HG03066 (cell line): Measurements from ENCODE around the gene NUDT7.

Experiments used
- ATAC-seq: cut with Tn5 transposase; IDR thresholded peaks from one replicate; pipeline ENCODE4 v1.9.1; 2021; ENCODE audit warnings: low read depth; ENCODE audit not compliant: unreplicated experiment

The NUDT7 gene

DNA sequence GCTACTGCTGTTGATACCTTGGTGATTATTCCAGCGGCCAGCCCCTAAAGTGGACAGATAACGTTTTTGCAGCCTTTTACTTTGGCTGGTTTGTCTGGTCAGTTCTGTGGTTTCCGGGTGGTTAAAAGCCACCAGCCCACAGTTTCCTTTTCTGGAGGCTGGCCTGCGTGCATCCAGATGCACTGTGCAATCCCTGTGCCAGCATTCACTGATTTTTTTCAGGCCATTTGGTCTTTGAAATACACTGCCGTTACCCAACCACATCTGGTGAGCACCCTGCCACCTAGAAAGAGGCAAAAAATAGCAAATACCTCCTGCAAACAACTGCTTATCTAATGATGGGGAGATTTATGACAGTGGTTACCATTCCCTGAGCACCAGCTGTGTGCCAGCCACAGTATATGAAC lies 797 bp downstream of the NUDT7 start:
- no peak for ATAC-seq

DNA sequence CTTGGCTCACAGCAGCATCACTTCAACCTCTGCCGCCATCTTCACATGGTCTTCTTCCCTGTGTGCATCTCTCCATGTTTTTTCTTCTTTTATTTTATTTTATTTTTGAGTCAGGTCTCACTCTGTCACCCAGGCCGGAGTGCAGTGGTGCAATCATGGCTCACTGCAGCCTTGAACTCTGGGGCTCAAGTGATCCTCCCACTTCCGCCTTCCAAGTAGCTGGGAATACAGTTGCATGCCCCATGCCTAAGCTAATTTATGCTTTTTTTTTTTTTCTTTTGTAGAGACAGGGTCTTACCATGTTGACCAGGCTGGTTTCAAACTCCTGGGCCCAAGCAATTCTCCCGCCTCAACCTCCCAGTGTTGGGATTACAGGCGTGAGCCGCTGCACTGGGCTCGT lies 1.9 kb downstream of the NUDT7 start:
- no peak for ATAC-seq

DNA sequence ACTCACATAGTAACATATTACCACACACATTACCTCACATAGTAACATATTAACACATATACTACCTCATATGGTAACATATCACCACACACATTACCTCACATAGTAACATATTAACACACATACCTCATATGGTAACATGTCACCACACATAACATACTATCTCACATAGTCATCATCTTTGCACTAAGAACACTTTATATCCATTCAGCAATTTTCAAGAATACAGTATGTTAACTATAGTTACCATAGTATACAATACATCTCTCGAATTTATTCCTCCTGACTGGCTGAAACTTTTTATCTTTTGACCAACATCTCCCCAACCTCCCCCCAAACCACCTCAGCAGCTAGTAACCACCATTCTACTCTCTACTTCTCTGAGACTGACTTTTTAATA lies 7.6 kb downstream of the NUDT7 start:
- no peak for ATAC-seq

DNA sequence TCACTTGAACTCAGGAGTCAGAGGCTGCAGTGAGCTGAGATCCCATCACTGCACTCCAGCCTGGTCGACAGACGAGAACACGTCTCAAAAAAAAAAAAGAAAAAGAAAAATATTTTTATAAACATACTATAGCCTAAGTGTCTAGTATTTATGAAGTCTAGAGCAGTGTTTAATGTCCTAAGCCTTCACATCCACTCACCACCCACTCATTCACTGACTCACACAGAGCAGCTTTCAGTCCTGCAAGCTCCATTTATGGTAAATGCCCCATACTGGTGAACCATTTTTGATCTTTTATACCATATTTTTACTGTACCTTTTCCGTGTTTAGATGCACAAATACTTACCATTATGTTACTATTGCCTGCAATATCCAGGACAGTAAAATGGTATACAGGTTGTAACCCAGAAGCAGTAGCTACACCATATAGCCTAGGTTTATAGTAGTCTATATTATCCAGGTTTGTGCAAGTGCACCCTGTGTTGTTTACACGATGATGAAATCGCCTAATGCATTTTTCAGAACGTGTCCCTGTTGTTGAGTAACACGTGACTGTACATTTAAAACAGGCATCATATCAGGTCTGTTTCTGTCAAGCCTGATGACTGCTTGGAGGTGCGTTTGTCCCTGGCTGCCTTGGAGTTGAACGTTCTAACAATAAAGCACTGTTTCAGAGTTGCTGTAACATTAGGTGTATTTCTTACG lies 10.1 kb downstream of the NUDT7 start:
- ATAC-seq: no peak

DNA sequence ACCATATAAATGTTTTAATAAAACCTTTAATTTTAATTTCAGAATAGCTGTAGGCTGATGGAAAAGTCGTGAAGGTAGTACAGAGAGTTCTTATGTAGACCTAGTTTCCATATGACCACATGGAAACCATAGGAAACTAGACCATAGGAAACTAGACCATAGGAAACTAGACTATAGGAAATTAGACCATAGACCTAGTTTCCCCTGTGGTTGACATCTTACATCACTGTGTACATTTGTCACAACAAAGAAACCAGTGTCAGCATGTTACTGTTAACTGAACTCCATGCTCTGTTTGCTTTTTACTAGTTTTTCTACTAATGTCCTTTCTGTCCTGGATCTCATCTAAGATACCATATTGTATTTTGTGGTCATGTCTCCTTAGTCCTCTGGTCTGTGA lies 14.6 kb downstream of the NUDT7 start:
- peak; percentile 78 for ATAC-seq

DNA sequence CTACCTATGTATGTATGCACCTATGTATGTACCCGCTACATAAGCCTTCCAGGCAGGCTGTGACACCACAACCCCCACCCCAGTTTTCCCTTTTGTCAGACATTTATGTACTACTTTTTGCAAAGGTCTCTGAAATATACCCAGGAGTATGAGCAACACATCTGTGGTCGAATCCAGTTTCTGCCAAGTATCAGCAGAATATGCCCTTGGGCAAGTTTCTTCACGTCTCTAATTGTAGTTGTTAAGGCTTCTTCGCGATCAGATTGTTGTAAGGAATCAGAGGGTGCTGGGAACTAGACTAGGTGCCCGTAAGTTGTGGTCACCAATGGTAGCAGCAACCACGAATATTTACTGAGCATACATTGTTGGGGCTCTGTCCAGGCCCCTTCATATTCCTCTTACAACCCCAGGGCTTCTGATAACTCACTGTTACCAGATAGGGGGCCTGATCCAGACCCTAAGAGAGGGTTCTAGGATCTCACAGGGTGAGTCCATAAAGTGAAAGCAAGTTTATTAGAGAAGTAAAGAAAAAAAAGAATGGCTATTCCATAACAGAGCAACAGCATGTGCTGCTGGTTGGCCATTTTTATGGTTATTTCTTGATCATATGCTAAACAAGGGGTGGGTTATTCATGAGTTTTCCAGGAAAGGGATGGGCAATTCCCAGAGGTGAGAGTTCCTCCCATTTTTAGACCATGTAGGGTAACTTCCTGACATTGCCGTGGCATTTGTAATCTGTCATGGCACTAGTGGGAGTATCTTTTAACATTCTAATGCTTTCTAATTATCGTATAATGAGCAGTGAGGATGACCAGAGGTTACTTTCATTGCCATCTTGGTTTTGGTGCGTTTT lies 16.6 kb downstream of the NUDT7 start:
- ATAC-seq: no peak

DNA sequence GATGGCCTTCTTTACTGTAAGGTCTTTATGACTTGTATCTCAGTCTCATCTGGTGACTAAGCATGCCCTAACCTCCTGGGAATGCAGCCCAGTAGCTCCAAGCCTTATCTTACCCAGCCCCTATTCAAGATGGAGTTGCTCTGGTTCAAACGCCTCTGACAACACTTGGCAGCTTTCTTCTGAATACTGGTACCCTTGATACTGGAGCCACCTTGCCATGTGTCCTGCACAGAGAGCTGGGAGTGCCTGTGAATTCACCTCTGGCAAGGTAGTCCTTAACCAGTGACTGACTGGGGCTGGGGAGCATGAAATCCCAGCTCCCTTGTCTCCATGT lies 17.2 kb downstream of the NUDT7 start:
- no peak for ATAC-seq

DNA sequence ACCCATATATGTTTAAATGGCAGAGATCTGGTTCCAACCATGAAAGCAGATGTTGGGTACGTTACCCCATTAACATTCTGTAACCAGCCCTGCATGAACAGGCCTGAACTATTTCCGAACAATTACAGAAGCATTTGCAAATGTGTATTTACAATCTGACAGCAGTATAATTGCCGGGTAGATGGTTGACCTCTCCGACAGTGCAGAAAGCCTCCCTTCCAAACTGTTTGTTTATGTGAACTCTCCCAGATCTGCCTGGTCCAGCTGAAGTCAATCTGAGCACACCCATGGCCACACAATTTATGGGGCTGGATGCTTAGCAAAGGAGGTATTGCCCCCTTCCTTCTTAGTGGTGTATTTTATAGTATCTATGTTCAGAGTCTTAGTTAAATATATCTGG lies 21.8 kb downstream of the NUDT7 start:
- no peak for ATAC-seq

DNA sequence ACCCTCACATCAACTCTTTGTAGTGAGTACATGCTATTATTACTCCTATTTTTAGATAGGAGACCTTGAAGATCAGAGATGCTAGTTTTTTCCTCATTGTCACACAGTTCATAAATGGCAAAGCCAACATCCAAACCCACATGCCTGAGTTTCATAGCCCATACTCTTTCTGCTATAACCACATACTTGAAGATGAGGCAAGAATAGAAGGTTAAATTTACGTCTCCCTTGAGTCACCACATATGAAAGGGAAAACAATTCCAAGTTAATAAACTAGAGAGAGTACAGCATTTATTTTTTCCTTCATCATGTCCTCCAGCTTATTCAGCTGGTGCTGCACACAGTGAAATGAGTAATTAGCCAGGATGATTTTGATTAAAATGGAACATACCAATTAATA lies 23.7 kb downstream of the NUDT7 start:
- no peak for ATAC-seq

DNA sequence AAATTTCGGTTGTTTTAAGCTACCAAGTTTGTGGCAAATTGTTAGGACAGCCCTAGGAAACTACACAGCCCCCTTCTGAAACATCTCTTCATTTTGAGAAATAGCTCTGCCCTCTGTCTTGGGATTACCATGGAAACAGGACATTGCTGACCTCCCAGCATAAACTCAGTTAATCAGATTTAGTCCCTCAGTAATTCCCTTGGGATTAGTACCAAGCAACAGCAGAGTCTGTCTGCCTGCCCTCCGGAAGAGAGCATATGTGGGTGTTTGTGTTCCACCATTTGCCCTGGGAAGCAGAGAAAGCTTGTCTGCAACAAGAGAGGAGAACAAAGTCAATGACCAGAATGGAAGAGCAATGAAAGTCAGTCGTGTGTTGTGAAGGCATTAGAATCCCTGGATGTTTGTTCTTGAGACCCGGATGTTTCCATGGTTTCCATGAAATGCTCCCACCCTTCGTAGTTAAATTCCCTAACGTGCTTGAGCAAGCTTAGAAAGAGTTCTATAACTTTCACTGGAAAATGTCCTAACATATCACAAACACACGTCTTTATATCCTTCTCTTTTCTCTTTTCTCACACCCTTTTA lies 26.2 kb downstream of the NUDT7 start:
- no peak for ATAC-seq

DNA sequence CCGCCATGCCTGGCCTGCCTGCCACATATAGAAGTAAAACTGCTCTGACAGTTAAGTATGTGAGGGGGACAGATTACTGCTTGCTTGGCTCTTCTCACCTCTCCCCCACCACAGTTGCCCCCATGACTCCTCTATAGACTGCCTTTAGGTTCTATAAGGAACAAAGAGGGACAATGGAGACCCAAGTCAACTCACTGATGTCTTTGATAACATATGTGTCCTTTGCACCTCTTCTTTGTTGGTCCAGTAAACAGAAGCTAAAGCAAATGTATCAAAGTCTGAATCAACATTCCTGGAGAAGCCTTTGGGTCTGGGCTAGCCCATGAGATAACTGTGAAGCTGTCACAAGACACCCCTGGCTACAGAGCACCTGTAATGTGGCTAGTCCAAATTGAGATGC lies 27.1 kb downstream of the NUDT7 start:
- no peak for ATAC-seq

DNA sequence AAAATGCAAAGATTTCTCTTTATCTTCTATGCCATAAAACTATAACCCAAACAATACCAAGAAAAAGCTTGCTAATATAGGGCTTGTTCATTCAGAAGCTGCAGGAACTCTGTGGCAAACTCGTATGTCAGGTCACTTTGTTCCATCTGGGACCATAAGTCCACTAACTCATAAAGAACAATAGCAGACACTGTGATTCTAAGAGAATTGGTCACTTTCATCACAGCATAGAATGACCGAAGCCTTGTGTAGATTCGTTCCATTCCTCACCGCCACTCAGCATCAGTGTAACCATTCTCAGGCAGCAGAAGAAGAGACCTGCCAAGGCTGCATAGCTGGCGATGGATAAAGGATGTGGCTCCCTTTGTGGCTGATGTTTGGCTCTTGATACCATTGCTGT lies 35.7 kb downstream of the NUDT7 start:
- ATAC-seq: no peak

DNA sequence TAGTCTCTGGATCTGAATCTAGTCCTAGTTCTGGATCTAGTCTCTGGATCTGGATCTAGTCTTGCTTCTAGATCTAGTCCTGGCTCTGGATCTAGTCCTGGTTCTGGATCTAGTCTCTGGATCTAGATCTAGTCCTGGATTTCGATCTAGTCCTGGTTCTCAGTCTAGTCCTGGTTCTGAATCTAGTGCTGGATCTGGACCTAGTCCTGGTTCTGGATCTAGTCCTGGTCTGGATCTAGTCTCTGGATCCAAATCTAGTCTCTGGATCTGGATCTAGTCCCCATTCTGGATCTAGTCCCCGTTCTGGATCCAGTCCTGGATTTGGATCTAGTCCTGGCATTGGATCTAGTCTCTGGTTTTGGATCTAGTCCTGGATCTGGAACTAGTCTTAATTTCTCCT lies 36.2 kb downstream of the NUDT7 start:
- ATAC-seq: no peak

DNA sequence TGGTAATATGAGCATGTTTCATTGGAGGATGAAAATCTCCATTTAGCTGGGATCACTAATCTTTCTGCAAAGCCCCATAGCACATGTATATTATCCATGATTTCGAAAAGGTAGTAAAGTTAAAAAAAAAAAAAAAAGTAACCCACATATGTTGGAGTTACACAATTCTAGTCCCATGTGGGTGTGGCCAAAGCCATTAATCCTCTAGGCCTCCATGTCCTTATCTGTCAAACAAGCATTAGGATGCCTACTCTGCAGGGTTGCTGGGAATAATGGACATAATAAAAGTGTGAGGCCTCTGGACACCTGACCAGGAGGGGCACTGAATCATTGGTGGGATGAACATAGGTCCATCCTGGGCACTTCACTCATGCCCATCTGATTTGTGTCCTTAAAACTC lies 36.9 kb downstream of the NUDT7 start:
- no peak for ATAC-seq

DNA sequence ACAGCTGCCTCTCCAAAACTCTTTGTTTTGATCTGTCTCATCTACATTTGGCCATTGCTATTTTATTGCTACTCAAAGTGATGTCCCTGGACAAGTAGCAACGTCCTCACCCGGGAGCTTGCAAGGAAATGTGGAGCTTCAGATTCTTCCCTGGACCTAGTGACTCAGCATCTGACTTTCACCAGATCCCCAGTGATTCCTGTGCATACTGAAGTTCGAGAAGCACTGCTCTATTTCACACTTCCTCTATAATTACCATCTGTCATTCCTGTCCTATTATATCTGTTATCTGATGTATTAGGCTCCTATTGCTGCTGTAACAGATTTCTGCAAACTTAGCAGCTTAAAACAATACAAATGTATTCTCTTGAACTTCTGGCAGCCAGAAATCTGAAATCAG lies 37.5 kb downstream of the NUDT7 start:
- ATAC-seq: no peak

DNA sequence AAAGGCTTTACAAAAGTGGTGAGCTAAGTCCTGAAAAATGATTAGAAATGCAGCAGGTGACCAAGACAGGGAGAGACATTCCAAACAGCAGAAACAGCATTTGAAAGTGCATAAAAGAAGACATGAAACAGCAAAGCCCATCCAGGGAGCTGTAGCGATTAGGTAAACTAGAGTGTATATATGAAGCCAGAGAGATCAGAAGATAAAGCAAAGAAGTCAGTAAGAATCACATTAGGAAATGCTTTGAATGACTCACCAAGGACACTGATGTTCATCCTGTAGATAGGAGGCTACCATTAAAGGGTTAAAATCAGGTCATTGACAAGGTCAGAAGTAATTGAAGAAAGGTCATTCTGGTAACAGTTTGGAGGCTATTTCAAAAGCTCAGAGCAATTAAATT lies 38.5 kb downstream of the NUDT7 start:
- no peak for ATAC-seq

DNA sequence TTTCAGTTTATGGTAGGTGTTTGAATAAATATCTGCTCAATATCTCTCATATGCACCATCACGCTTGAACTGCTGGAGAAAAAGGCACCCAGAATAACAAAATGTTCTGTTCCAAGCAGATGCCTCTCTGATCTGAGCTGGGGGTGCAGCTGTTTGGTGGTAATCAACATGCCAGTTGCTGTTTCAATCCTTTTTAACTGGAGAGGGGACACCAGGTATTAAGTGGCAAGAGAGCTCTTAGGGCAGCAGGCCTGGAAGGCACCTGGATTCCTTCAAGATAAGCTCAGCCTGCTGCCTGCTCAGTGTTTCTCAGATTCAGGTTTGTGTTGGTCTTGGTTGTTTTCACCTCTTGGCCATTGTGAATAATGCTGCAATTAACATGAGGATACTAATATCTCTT lies 38.9 kb downstream of the NUDT7 start:
- ATAC-seq: no peak

DNA sequence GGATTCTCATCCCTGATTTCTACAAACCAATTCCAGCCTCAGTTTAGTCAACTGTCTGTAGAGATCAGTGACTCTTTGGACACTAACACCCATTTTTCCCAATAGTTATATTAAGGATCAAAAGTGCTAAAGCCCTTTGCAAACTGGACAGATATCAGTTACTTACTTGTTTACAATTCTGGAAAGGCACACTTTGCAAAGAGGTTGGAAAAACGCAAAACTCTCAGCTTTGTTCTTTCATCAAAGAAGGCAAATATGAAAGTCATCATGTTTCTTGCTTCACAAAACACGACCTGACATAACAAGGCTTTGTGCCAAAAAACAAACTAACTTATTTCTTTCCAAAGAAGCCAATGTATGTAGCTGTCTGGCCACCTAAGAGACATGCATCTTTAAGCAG lies 39.9 kb downstream of the NUDT7 start:
- no peak for ATAC-seq

DNA sequence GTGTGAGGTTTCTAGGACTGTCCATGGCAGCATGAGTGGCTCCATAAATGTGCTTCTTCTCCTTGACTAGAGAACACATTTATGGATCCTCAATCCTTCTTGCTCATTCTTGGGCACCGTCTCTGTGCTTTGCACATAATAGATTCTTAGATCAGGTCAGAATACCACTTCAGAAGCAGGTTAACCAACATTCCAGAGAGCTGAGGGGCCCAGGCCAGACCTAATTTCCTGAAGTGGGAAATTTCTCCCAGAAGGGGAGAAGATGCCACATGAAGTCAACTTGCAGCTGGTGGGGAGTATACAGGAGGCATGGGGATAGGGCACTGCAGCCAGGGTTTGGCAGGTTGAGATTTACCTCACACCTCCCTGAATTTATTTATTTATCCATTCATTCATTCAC lies 41.7 kb downstream of the NUDT7 start:
- ATAC-seq: no peak

DNA sequence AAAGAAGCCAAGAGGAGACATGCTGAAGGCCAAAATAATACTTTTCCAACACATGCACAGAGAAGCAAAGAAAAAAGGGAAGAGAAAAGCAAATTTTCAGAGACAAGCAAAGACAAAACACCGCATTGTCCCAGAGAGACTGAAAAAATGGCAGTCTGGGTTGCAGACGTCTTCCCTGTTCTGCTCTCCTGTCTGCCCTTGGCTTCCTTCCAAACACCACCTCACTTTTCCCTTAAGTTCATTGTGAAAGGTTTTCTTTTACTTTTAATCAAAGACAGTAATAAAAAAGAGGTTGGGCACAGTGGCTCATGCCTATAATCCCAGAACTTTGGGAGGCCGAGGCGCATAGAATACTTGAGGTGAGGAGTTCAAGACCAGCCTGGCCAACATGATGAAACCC lies 44.9 kb downstream of the NUDT7 start:
- ATAC-seq: no peak

DNA sequence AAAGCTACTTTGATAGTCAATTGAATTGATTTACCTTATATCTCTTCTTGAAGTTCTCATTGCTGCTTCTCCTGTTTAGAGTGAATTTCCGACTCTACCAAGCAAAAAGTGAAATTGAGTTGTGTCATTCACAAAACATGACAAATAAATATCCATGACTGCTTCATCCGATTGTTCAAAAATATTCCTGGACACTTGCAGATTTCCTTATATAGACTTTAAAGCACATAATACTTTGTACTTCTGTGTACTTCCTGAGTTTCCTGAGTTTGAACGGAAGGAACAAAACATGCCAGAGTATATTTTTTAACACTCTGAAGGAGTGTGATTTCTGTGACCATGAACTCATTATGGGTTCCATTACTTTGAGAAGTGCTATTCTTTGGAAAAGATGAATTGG lies 45.5 kb downstream of the NUDT7 start:
- ATAC-seq: no peak
